HFFc6 (cell line): ENCODE results near the gene ONECUT1. TPM values are rescaled to one million over a fixed set of nuclear protein-coding genes. Genes with fewer than 3 reads are reported as not detected.

Source experiments
- DNase-seq: peaks from one replicate; pipeline ENCODE4 v3.0.0-alpha.2; 2018
- H3K27ac Mint-ChIP-seq: 2 replicates; pipeline ENCODE4 v1.8.0; 2020; ENCODE audit warnings: mild to moderate bottlenecking, mixed read lengths
- H3K27me3 Mint-ChIP-seq: 2 replicates; pipeline ENCODE4 v1.8.0; 2021; ENCODE audit warnings: mild to moderate bottlenecking, moderate library complexity, mixed read lengths; ENCODE audit not compliant: insufficient read depth
- H3K36me3 Mint-ChIP-seq: 2 replicates; pipeline ENCODE4 v1.8.0; 2021; ENCODE audit warnings: low read depth, mixed read lengths
- H3K4me1 Mint-ChIP-seq: 2 replicates; pipeline ENCODE4 v1.8.0; 2020; ENCODE audit warnings: low read depth, mixed read lengths
- H3K4me3 Mint-ChIP-seq: 2 replicates; pipeline ENCODE4 v1.8.0; 2020; ENCODE audit warnings: mild to moderate bottlenecking, moderate library complexity, mixed read lengths
- H3K9me3 Mint-ChIP-seq: 2 replicates; pipeline ENCODE4 v1.8.0; 2020; ENCODE audit warnings: mild to moderate bottlenecking, mixed read lengths
- total RNA-seq, 6 experiments: library from RNA; stranded (reverse); fragmentation: NEBNext Ultra II Directional; extraction: Animal tissue kit (Norgen Biotek cat#: 25700); gene quantifications; 2 replicates in 1 of 6; 3 replicates in 5 of 6; pipeline ENCODE4 v1.2.3, GENCODE V29; 2021
- TF ChIP-seq, protein P1 (sequence below): fragments of 200-600 bp; sonication (generic); IDR thresholded peaks from 2 replicates; pipeline ENCODE4 v1.5.0; 2021; ENCODE audit warnings: antibody characterized with exemption, mild to moderate bottlenecking

The ONECUT1 gene
- total RNA-seq, 6 experiments from 2014 or later: 0.16 to 0.38 (median 0.23) TPM; not detected in 2

DNA sequence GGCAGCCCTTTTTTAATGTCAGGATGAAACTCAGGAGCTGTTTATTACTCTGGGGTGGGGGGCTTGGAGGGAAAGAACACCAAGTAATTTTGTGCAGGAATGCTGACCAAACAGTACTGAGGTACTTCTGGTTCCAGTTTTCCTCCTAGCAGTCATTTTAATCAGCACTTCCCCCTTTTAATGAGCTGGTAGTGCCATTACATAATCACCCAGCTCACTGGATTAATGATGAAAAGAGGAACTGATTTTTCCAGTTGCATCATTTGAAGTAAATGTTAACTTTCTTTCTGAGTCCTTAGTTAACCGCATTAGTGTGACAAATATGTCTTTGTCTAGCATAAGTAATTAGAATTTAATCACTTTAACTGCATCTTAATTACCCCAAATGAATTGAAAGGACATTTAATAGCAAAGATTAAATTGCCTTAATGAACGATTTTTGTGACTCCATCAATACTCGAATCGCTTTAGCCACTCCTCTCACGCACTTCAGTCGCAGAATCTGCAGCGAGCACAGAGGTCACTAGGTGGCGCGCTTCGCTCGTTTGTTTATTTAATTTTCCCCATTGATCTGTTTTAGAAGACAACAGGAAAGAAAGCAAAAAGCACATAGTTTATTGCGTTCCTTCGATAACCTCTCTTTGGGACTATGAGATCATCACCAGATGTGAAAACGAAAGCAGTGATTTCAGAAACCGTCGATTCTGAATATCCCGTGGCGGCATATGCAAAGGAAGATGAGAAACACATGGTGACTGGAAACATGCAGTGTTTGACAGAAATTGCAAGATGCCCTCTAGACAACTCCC lies 9.8 kb downstream of the ONECUT1 start:
- peaks cover 37% of the 10 kb centered on the region for H3K27me3 Mint-ChIP-seq
- TF ChIP-seq, protein P1, sequence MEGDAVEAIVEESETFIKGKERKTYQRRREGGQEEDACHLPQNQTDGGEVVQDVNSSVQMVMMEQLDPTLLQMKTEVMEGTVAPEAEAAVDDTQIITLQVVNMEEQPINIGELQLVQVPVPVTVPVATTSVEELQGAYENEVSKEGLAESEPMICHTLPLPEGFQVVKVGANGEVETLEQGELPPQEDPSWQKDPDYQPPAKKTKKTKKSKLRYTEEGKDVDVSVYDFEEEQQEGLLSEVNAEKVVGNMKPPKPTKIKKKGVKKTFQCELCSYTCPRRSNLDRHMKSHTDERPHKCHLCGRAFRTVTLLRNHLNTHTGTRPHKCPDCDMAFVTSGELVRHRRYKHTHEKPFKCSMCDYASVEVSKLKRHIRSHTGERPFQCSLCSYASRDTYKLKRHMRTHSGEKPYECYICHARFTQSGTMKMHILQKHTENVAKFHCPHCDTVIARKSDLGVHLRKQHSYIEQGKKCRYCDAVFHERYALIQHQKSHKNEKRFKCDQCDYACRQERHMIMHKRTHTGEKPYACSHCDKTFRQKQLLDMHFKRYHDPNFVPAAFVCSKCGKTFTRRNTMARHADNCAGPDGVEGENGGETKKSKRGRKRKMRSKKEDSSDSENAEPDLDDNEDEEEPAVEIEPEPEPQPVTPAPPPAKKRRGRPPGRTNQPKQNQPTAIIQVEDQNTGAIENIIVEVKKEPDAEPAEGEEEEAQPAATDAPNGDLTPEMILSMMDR: peak; percentile 93
- H3K9me3 Mint-ChIP-seq: no peaks in the 10 kb centered on the region
- H3K27ac Mint-ChIP-seq: no peak overlapping the region
- peak overlapping the region; percentile 74 for H3K4me3 Mint-ChIP-seq
- H3K4me1 Mint-ChIP-seq: peaks cover 7% of the 10 kb centered on the region
- no peaks in the 10 kb centered on the region for H3K36me3 Mint-ChIP-seq
- peak; percentile 38 for DNase-seq

- no peaks in the 10 kb centered on the region for H3K36me3 Mint-ChIP-seq
- no peak overlapping the region for H3K27ac Mint-ChIP-seq
- H3K4me1 Mint-ChIP-seq: peaks cover 7% of the 10 kb centered on the region
- H3K9me3 Mint-ChIP-seq: no peaks in the 10 kb centered on the region
- DNase-seq: no peak
- peaks cover 24% of the 10 kb centered on the region for H3K27me3 Mint-ChIP-seq
- no peak overlapping the region for H3K4me3 Mint-ChIP-seq
- TF ChIP-seq, protein P1: no peak
Measured at GRCh38 chr15:52778457-52778856, 11.7 kb downstream of the ONECUT1 start.

GRCh38 chr15:52772766-52773165 lies 17.4 kb downstream of the ONECUT1 start:
- no peaks in the 10 kb centered on the region for H3K9me3 Mint-ChIP-seq
- no peaks in the 10 kb centered on the region for H3K36me3 Mint-ChIP-seq
- no peak overlapping the region for H3K27ac Mint-ChIP-seq
- no peak overlapping the region for H3K4me3 Mint-ChIP-seq
- no peak for DNase-seq
- H3K27me3 Mint-ChIP-seq: peaks cover 30% of the 10 kb centered on the region
- TF ChIP-seq, protein P1: no peak
- H3K4me1 Mint-ChIP-seq: no peaks in the 10 kb centered on the region

GRCh38 chr15:52765785-52766184 lies 24.4 kb downstream of the ONECUT1 start:
- H3K4me3 Mint-ChIP-seq: no peak overlapping the region
- H3K27me3 Mint-ChIP-seq: peaks cover 50% of the 10 kb centered on the region
- DNase-seq: peak; percentile 41
- H3K36me3 Mint-ChIP-seq: no peaks in the 10 kb centered on the region
- TF ChIP-seq, protein P1: peak; percentile 70
- H3K4me1 Mint-ChIP-seq: no peaks in the 10 kb centered on the region
- H3K27ac Mint-ChIP-seq: no peak overlapping the region
- no peaks in the 10 kb centered on the region for H3K9me3 Mint-ChIP-seq

DNA sequence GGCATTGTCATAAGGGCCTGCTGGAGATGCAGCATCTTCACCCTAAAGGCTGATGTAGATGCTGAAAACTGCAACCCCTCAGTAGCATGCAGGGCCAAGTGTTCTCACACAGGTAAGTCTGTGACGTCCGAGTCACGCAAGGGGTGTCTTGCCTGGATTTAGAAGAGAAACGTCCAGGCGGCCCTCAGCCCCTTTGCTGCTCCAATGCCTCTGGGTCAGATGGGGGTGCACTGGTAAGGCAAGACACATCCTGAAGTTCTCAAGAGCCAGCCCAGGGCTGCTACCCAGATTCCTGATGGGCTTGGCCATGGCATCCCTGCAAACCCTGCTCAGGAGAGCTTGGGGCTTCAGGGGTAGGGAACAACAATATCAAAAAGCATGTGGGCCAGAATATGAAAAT lies 25.4 kb downstream of the ONECUT1 start:
- H3K4me1 Mint-ChIP-seq: no peaks in the 10 kb centered on the region
- DNase-seq: no peak

More for the DNA sequence above, 25.4 kb downstream of the ONECUT1 start:
- no peaks in the 10 kb centered on the region for H3K36me3 Mint-ChIP-seq
- no peak overlapping the region for H3K4me3 Mint-ChIP-seq
- no peak overlapping the region for H3K27ac Mint-ChIP-seq
- no peaks in the 10 kb centered on the region for H3K9me3 Mint-ChIP-seq
- TF ChIP-seq, protein P1: no peak
- H3K27me3 Mint-ChIP-seq: peaks cover 45% of the 10 kb centered on the region
